Thoracic aorta (tissue), 2 donors: Measurements from ENCODE around the gene CHMP4B. TPM values are rescaled to one million over a fixed set of nuclear protein-coding genes. Genes with fewer than 3 reads are reported as not detected.

Source experiments
- ATAC-seq: fragments of 150-250 bp; one replicate; pipeline ENCODE4 v1.8.0; 2017; ENCODE audit warnings: low read depth; ENCODE audit not compliant: insufficient number of reproducible peaks, low FRiP score
- DNase-seq: peaks from one replicate; pipeline ENCODE4 v3.0.0-alpha.2; 2020; ENCODE audit warnings: low spot score
- H3K27ac ChIP-seq, 2 donors: fragments of 200-600 bp; sonication (generic); 1 replicate in 1 of 2; 2 replicates in 1 of 2; pipeline ENCODE4 v1.5.1; 2016; ENCODE audit warnings: mild to moderate bottlenecking in 2 of 2, moderate library complexity in 2 of 2
- H3K27me3 ChIP-seq: fragments of 200-600 bp; sonication (generic); replicated peaks from 2 replicates; pipeline ENCODE4 v1.6.0; 2016; ENCODE audit warnings: mild to moderate bottlenecking; ENCODE audit not compliant: insufficient read depth
- H3K36me3 ChIP-seq: fragments of 200-600 bp; sonication (generic); one replicate; pipeline ENCODE4 v1.5.1; 2016
- H3K4me1 ChIP-seq, 2 donors: fragments of 200-600 bp; sonication (generic); 1 replicate in 1 of 2; 2 replicates in 1 of 2; pipeline versions ENCODE4 v1.5.1 to v1.6.0; 2016; ENCODE audit warnings: low read depth in 2 of 2, mild to moderate bottlenecking in 1 of 2; ENCODE audit not compliant: control insufficient read depth in 1 of 2
- H3K4me3 ChIP-seq: fragments of 200-600 bp; sonication (generic); 2 replicates; pipeline ENCODE4 v1.5.1; 2016; ENCODE audit warnings: mild to moderate bottlenecking
- H3K9me3 ChIP-seq: fragments of 200-600 bp; sonication (generic); 2 replicates; pipeline ENCODE4 v1.5.1; 2016
- total RNA-seq, 2 donors: library from RNA; depleted of rRNA; stranded (reverse); fragments of >200 nt; gene quantifications; one replicate each; pipeline versions ENCODE4 v1.1.0 to v1.2.3, GENCODE V29; 2016
- TF ChIP-seq, protein P1 (sequence below): fragments of 200-600 bp; sonication (generic); IDR thresholded peaks from one replicate; pipeline ENCODE4 v1.5.1; 2019; ENCODE audit warnings: antibody characterized with exemption

CHMP4B gene
- total RNA-seq, 2 donors from 2014 or later = 69.5 to 104 TPM

- H3K27me3 ChIP-seq = no peaks in the 10 kb centered on the region
- H3K4me1 ChIP-seq = no peaks in the 10 kb centered on the region
- no peak for ATAC-seq
- no peak for DNase-seq
- no peaks in the 10 kb centered on the region for H3K36me3 ChIP-seq
- H3K27ac ChIP-seq = no peak overlapping the region
- peaks cover 8% of the 10 kb centered on the region for H3K9me3 ChIP-seq
- TF ChIP-seq, protein P1, sequence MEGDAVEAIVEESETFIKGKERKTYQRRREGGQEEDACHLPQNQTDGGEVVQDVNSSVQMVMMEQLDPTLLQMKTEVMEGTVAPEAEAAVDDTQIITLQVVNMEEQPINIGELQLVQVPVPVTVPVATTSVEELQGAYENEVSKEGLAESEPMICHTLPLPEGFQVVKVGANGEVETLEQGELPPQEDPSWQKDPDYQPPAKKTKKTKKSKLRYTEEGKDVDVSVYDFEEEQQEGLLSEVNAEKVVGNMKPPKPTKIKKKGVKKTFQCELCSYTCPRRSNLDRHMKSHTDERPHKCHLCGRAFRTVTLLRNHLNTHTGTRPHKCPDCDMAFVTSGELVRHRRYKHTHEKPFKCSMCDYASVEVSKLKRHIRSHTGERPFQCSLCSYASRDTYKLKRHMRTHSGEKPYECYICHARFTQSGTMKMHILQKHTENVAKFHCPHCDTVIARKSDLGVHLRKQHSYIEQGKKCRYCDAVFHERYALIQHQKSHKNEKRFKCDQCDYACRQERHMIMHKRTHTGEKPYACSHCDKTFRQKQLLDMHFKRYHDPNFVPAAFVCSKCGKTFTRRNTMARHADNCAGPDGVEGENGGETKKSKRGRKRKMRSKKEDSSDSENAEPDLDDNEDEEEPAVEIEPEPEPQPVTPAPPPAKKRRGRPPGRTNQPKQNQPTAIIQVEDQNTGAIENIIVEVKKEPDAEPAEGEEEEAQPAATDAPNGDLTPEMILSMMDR = no peak
- H3K4me3 ChIP-seq = no peak overlapping the region
Observed at GRCh38 chr20:33881989-33882388, 70.8 kb downstream of the CHMP4B start.

DNA sequence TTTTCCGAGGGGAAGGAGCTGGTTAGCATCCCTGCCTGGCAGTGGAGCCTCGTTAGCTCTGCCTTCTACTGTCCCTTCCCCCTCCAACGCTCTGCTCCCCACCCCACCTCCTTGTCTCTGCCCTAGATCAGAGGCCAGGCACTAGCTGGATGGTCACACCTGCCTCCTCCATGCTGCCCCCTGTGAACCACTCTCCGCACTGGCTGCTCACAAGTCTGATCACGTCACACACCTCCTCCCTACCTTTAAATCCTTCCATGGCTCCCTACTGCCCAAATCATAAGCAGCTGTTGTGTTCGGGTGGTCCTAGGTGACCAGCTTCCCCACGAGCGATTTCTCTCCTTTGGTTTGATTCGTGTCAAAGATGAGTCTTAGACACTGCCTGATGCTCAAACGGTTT lies 71.3 kb downstream of the CHMP4B start:
- Histone ChIP-seq H3K9me3 (peaks cover 8% of the 10 kb centered on the region), H3K4me3 (no peak overlapping the region), H3K4me1 (no peaks in the 10 kb centered on the region), H3K27me3 (no peaks in the 10 kb centered on the region), H3K36me3 (no peaks in the 10 kb centered on the region), H3K27ac (no peak overlapping the region)
- no peak for DNase-seq
- ATAC-seq = no peak
- TF ChIP-seq, protein P1 = no peak

DNA sequence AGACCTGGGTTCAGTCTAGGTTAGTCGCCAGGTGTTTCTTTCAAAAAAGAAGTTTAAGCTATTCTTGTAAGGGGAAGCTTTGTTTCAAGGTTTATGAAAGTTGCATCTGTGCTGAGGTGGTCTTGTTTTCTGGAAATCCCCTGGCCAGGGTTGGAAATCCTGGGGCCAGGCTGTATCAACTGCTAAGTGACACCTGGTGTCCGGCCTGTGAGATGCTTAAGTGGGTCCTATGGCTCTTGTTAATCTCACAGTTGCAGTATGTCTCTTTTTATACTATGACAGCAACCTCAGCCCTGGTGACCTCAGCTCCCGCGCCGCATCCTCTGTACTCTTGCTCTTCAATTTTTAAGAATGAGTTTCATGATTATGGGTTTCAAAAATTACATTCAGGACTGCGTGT lies 72.0 kb downstream of the CHMP4B start:
- Histone ChIP-seq H3K4me1 (no peaks in the 10 kb centered on the region), H3K9me3 (peaks cover 8% of the 10 kb centered on the region), H3K27me3 (no peaks in the 10 kb centered on the region), H3K27ac (no peak overlapping the region), H3K4me3 (no peak overlapping the region), H3K36me3 (no peaks in the 10 kb centered on the region)
- DNase-seq (no peak), ATAC-seq (no peak)
- TF ChIP-seq, protein P1 = no peak

- Histone ChIP-seq H3K27ac (no peak overlapping the region), H3K4me1 (no peaks in the 10 kb centered on the region), H3K36me3 (no peaks in the 10 kb centered on the region), H3K9me3 (peaks cover under 1% of the 10 kb centered on the region), H3K4me3 (no peak overlapping the region), H3K27me3 (no peaks in the 10 kb centered on the region)
- no peak for ATAC-seq
- TF ChIP-seq, protein P1 = no peak
- DNase-seq = no peak
Observed at GRCh38 chr20:33884633-33885032, 73.5 kb downstream of the CHMP4B start.

DNA sequence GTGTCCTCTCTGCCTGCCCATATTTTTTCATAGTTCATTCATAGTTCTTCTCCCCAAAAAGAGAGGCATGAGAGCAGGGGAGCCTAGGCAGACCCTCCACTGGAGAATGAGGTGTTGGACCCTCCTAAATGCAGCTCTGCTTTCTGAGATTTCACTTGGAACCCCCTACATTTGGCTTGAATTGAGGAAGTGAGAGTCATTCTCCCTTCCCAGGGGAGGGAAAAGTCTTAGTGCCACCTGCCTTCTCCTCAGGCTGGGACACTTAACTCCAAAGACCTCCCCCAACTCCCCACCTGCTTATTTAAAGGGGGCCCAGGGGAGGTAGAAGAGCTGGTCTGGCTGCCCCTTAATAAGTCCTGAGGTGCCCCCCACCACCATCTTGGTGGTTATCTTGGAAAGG lies 78.2 kb downstream of the CHMP4B start:
- H3K4me1 ChIP-seq = no peaks in the 10 kb centered on the region
- ATAC-seq = no peak
- H3K9me3 ChIP-seq = no peaks in the 10 kb centered on the region
- H3K4me3 ChIP-seq = no peak overlapping the region
- no peak for DNase-seq
- no peak overlapping the region for H3K27ac ChIP-seq
- H3K36me3 ChIP-seq = no peaks in the 10 kb centered on the region
- TF ChIP-seq, protein P1 = no peak
- H3K27me3 ChIP-seq = no peaks in the 10 kb centered on the region
